GM18498 (cell line): Measurements from ENCODE around the gene DDX43.
"Not testable (repeated sequence)": the region's sequence is repeated elsewhere in the genome, so short reads cannot be mapped to it uniquely, and the experiment has no call there.

Experiments used
- ATAC-seq: cut with Tn5 transposase; IDR thresholded peaks from one replicate; pipeline ENCODE4 v1.9.1; 2021; ENCODE audit warnings: mild to moderate bottlenecking, moderate library complexity; ENCODE audit not compliant: unreplicated experiment

The DDX43 gene

GRCh38 chr6:73388800-73389512 is 5.7 kb upstream of the DDX43 start:
- ATAC-seq = peak; percentile 84

- no peak for ATAC-seq
Measured at GRCh38 chr6:73389854-73390253, 4.8 kb upstream of the DDX43 start.

- no peak for ATAC-seq
Measured at GRCh38 chr6:73391675-73392074, 3.0 kb upstream of the DDX43 start.

GRCh38 chr6:73392188-73392587 is 2.4 kb upstream of the DDX43 start:
- not testable (repeated sequence) for ATAC-seq

- ATAC-seq = no peak
Measured at GRCh38 chr6:73393278-73393677, 1.4 kb upstream of the DDX43 start.

- ATAC-seq = no peak
Measured at GRCh38 chr6:73395875-73396274, 1.2 kb downstream of the DDX43 start.

GRCh38 chr6:73400656-73401055 is 6.0 kb downstream of the DDX43 start:
- no peak for ATAC-seq

GRCh38 chr6:73409395-73409794 is 14.8 kb downstream of the DDX43 start:
- no peak for ATAC-seq

- no peak for ATAC-seq
Measured at GRCh38 chr6:73413102-73413501, 18.5 kb downstream of the DDX43 start.

- ATAC-seq = no peak
Measured at GRCh38 chr6:73418081-73418741, 23.6 kb downstream of the DDX43 start.

- ATAC-seq = no peak
Measured at GRCh38 chr6:73421534-73421933, 26.9 kb downstream of the DDX43 start.

- no peak for ATAC-seq
Measured at GRCh38 chr6:73435236-73435635, 40.6 kb downstream of the DDX43 start.

GRCh38 chr6:73443555-73443954 is 48.9 kb downstream of the DDX43 start:
- no peak for ATAC-seq

GRCh38 chr6:73451223-73452106 is 56.8 kb downstream of the DDX43 start:
- ATAC-seq = peak; percentile 66

GRCh38 chr6:73452107-73452461 is 57.5 kb downstream of the DDX43 start, which contains the start of gene CGAS:
CGAS (minus strand) TSS chr6:73452297; CDS start chr6:73452181, 116 bp downstream.
- ATAC-seq = peak; percentile 73

- ATAC-seq = no peak
Measured at GRCh38 chr6:73455865-73456629, 61.4 kb downstream of the DDX43 start.

GRCh38 chr6:73459474-73459873 is 64.8 kb downstream of the DDX43 start:
- ATAC-seq = not testable (repeated sequence)

- no peak for ATAC-seq
Measured at GRCh38 chr6:73460056-73460455, 65.4 kb downstream of the DDX43 start.

- ATAC-seq = peak; percentile 97
Measured at GRCh38 chr6:73461537-73462350, 67.1 kb downstream of the DDX43 start, which contains the start of gene MTO1. MTO1 (plus strand) TSS chr6:73461737; CDS start chr6:73461855, 118 bp downstream.
